SHP77 treated with DMSO at 0.1 percent for 48 hours (cell line): ENCODE data around the gene HCFC1R1.
"Not testable (repeated sequence)": the region's sequence is repeated elsewhere in the genome, so short reads cannot be mapped to it uniquely, and the experiment has no call there.

Experiments
- DNase-seq: peaks from one replicate; lab custom pipeline; 2025; lab: John Stamatoyannopoulos, UW

HCFC1R1 gene

DNA sequence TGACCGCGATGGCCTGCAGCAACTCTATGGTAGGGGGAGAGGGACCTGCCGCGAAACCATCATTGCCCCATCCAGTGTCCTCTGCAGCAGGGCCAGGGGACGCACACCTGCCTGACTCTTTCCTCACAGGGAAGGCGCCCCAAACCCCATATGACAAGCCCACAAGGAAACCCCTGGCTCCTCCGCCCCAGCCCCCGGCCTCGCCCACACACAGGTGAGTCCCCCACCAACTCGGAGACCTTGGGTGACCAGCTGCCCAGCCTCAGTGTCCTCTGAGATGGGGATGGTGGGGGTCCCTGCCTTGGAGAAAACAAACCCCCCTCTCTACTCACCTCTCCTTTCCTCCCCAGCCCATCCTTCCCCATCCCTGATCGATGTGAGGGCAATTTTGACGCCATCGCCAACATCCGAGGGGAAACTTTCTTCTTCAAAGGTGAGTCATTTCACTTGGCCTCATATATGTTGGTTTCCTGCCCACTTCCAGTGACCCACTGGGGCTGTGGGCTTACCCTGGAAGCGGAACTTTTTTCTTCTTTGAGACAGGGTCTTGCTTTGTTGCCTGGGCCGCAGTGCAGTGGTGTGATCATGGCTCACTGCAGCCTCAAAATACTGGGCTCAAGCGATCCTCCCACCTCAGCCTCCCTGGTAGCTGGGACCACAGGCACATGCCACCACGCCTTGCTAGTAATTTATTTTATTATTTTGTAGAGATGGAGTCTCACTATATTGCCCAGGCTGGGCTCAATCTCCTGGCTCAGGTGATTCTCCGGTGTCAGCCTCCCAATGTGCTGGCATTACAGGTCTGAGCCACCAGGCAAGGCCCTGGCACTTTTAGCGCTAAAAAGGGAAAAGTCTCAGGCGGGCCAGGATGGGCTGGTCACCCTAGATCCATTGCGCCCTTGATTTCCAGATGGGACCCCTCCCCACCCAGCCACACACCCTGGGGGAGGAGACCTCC, 33.7 kb upstream of the HCFC1R1 start:
- no peak for DNase-seq

DNA sequence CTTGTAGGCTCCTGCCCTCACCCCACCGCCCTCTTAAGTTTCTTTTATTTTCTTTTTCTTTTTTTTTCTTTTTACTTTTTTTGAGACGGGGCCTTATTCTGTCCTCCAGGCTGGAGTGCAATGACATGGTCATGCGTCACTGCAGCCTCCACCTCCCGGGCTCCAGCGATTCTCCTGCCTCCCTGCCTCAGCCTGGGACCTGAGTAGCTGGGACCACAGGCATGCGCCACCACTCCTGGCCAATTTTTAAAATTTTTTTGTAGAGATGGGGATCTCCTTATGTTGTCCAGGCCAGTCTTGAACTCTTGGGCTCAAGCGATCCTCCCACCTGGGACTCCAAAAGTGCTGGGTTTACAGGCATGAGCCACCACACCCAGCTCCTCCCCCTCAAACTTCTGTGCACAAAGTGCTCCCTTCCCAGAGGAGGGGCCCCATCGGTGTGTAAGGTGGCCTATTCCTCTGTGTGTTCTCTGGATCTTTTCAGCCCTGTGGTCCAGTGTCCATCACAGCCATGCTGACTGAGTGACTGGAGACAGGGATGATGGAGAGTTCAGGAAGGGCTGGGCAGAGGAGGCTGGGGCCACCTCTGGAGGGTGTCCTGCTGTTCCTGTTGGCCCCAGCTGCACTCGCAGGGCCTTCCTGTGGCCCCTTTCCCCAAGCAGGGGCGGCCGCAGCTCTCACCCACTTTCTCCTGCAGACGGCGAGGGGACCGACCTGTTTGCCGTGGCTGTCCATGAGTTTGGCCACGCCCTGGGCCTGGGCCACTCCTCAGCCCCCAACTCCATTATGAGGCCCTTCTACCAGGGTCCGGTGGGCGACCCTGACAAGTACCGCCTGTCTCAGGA, 32.8 kb upstream of the HCFC1R1 start:
- no peak for DNase-seq

- DNase-seq = not testable (repeated sequence)
These were observed 32.0 kb upstream of the HCFC1R1 start for GRCh38 chr16:3055734-3056115.

GRCh38 chr16:3054965-3055733, 31.4 kb upstream of the HCFC1R1 start:
- no peak for DNase-seq

GRCh38 chr16:3053330-3053710, 29.6 kb upstream of the HCFC1R1 start:
- DNase-seq = not testable (repeated sequence)

DNA sequence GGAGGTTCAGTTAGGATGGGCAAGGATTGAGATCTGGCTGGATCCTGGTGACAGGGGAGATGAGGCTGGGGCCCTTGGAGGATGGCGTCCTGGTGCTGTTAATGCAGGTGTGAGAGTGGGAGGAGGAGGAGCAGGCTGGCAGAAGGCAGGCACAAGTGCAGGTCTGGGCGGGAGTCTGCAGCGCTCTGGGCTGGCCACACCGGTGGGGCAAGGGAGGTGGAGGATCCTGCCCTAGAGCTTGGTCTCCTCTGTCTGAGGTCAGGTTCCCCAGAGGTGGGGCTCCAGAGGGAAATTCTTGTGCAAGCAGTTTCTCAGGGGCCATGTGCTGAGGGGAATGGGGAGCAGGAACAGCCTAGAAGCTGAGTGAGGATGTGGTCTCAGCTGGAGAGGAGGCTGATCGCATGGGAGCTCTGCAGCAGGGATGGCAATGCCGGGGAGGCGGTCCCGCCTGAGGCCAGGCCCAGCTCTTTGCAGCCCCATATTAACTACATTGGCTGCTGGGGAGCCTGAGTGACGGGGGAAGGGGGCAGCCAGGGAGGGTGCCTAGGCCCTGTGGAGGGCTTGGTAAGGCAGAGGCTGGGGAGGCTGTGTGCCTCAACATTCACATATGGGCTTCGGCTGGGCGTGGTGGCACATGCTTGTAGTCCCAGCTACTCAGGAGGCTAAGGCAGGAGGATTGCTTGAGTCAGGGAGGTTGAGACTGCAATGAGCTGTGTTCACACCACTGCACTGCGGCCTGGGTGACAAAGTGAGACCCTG, 29.0 kb upstream of the HCFC1R1 start:
- DNase-seq = not testable (repeated sequence)

DNA sequence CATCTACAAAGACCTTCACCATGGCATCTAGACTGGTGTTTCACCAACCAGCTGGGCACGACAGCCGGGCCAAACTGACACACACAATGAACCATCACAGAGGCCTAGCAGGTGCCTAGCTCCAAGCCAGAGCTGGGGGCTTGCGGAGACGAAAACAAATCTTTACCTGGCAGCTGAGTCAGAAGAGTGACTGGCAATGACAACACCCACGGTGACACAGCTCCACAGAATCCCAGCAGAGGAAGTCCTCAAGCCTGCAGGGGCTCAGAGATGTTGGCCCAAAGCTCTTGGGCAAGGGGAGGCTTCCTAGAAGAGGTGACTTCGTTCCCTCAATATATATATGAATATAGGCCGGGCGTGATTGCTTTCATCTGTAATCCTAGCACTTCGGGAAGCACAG, 27.8 kb upstream of the HCFC1R1 start:
- no peak for DNase-seq

- DNase-seq = no peak
These were observed 27.3 kb upstream of the HCFC1R1 start for GRCh38 chr16:3051009-3051408.

DNA sequence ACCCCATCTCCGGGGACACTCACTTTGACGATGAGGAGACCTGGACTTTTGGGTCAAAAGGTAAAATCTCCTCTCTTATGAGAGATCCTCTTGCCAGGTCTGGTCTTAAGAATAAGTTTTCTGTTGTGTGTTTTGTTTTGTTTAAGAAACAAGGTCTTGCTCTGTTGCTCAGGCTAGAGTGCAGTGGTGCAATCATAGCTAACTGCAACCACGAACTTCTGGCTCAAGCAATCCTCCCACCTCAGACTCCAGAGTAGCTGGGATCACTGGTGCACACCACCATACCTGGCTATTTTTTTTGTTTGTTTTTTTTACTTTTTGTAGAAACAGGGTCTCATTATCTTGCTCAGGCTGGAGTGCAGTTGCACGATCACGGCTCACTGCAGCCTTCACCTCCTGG, 26.7 kb upstream of the HCFC1R1 start:
- no peak for DNase-seq

GRCh38 chr16:3049921-3050481, 26.3 kb upstream of the HCFC1R1 start:
- no peak for DNase-seq

GRCh38 chr16:3047387-3047720, 23.6 kb upstream of the HCFC1R1 start:
- no peak for DNase-seq

- no peak for DNase-seq
These were observed 23.1 kb upstream of the HCFC1R1 start for GRCh38 chr16:3046641-3047386.

DNA sequence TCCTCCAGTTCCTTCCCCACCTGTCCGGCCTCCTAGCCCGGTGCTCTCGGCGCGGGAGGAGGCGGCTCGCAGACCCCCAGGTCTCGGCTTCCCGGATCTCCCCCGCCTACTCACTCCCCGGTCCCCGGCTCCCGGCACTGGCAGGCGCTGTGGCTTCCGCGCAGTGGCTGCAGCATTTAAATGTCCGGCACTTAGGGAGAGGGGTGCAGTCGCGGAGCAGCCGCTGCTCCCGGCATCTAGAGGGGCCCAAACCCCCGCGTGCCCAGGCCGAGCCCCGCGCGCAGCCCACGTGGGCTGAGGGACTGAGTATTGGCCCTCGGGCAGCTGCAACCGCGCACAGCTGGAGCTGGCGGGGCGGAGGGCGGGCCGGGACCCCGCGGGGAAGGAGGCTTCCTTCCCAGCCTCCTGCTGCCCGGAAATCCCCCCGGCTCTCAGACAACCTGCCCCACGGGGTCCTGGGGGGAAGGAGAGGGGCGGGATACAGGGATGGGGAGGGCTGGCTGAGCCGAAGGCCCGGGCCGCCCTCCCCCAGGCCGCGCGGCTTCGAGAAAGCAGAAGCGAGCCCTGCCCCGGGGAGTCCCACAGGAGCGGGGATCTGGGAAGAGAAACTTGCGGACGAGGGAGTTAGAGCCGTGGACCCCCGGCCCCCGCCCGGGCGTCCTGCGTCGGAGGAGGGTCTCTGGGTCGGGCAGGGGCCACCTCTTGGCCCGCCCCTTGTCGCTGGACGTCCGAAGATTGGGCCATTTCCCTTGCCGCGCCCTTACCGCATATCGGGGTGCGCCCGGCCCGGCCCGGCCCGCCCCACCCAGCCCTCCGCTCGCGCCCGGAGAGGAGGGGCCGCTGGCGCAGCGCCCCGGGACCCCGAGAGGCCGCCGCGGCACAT, 22.3 kb upstream of the HCFC1R1 start, which contains the start of gene MMP25:
TSS of gene MMP25 (plus strand) at position 804 of the 883 bp plus-strand sequence. CDS start 357 bp downstream, outside the sequence.
- DNase-seq = no peak

GRCh38 chr16:3044708-3045107, 21.0 kb upstream of the HCFC1R1 start:
- DNase-seq = no peak

- DNase-seq = no peak
These were observed 18.6 kb upstream of the HCFC1R1 start for GRCh38 chr16:3042376-3042775.

GRCh38 chr16:3038896-3039295, 15.2 kb upstream of the HCFC1R1 start:
- no peak for DNase-seq

- no peak for DNase-seq
These were observed 14.5 kb upstream of the HCFC1R1 start for GRCh38 chr16:3038256-3038655.

GRCh38 chr16:3036726-3037315, 13.1 kb upstream of the HCFC1R1 start, which contains the start of gene BICDL2:
Gene BICDL2, minus strand, starts transcription at chr16:3036944. Its CDS starts 1,448 bp downstream, at chr16:3035496.
- DNase-seq = no peak
